IMR-90 (cell line): ENCODE results near the gene ANKUB1. TPM values are rescaled to one million over a fixed set of nuclear protein-coding genes. Genes with fewer than 3 reads are reported as not detected.

ENCODE experiments used
- MXI1 ChIP-seq: IDR thresholded peaks from 2 replicates; pipeline ENCODE4 v1.6.1; 2012; ENCODE audit warnings: low read depth, mild to moderate bottlenecking, low read length, moderate library complexity, borderline replicate concordance
- microRNA-seq, 2 experiments: library from miRNA; stranded (forward) in 1 of 2; unstranded in 1 of 2; fragments of 10-50 nt in 1 of 2; fragments of <30 nt in 1 of 2; gene quantifications in 1 of 2; microRNA quantifications in 1 of 2; one replicate each; pipeline versions ENCODE3 to v1.1.0; 2013 to 2020; ENCODE audit not compliant: insufficient read depth in 1 of 2, insufficient read length in 1 of 2, unreplicated experiment in 1 of 2
- polyA plus RNA-seq, 3 experiments: library from polyadenylated mRNA; depleted of rRNA; stranded (reverse); fragments of >200 nt; gene quantifications; 2 replicates each; pipeline ENCODE4 v1.2.3, GENCODE V29; 2012; ENCODE audit warnings: low replicate concordance in 1 of 3
- small RNA-seq, 5 experiments: library from RNA; depleted of rRNA; stranded (forward); fragments of <200 nt; gene quantifications; one replicate each; pipeline ENCODE3, GENCODE V24; 2012
- total RNA-seq: library from RNA; depleted of rRNA; stranded (reverse); fragments of >200 nt; gene quantifications from 2 replicates; pipeline ENCODE4 v1.2.3, GENCODE V29; 2012; rRNA removed

Gene ANKUB1
- total and polyA plus RNA-seq, 2 of the 4 experiments (the other 2 are of a cell fraction) = not detected

DNA sequence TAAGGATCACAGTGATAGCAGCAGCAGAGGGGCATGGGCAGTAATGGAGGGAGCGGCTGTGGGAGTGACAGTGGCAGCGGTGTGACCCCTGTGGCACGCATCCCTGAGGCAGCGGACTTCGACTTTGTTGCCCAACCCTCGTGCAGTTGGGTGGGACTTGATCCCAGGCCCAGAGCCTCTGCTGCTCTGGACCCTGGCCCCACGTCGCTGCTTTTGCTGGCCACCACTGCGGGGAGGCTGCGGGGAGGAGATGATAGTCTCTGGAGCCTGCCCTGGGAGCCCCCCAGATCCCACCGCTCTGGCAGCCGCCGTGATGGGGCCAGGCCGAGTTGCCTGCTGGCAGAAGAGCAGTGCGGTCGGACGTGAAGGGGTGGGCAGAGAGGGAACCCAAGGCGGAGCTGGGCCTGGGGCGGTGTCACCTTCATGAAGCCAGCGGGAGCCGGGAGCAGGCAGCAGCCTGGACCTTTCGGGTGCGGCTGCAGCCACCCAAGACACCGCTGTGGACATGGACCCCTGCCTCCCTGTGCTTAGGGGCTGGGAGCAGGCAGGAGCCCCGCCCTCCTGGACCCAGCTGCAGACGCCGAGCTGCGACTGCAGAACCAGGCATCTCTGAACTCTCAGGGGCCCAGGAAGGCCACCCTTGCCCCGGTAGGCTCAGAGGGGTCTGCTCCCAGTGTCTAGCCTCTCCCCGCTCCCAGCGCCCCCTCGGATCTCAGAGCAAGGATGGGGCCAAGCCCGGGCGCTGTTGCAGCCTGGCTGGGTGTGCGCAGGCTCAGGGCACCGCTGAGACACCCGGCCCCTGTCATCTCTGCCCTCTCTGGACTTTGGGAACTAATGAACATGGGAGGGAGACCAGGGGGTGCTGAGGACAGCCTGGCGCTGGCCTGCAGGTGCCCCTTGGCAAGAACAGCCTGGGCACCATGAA lies 78.4 kb downstream of the ANKUB1 start (continued):
- no peak for TF ChIP-seq MXI1

Small RNA genes within 50 kb of the gene (microRNA-seq; reads per million reads assigned to microRNA genes)
- gene RNU6-507P (ENCODE audit: insufficient read depth, insufficient read length) = not detected

Small RNA genes within 50 kb of the gene (small RNA-seq; reads per million reads assigned to genes)
- 0 reads per million in 5 experiments for gene RNU6-507P

Other genes with a start within 250 kb of the ANKUB1 start
- gene WWTR1, start 134.5 kb downstream of the ANKUB1 start, total RNA-seq = 30.3 and 38.9 TPM in 2 replicates
- gene WWTR1, start 134.5 kb downstream of the ANKUB1 start, polyA plus RNA-seq (2012; rRNA removed) = 65.3 and 66.9 TPM in 2 replicates
- gene COMMD2, start 40.1 kb downstream of the ANKUB1 start, total RNA-seq = 31.9 and 46.1 TPM in 2 replicates
- 23.6 and 25.9 TPM in 2 replicates for gene COMMD2, start 40.1 kb downstream of the ANKUB1 start, polyA plus RNA-seq (2012; rRNA removed)
- 29.8 and 39.2 TPM in 2 replicates for gene RNF13, start 20.7 kb upstream of the ANKUB1 start, total RNA-seq
- gene RNF13, start 20.7 kb upstream of the ANKUB1 start, polyA plus RNA-seq (2012; rRNA removed) = 9.3 and 12.8 TPM in 2 replicates
- gene PFN2, start 178.3 kb upstream of the ANKUB1 start, total RNA-seq = 256 and 342 TPM in 2 replicates
- gene PFN2, start 178.3 kb upstream of the ANKUB1 start, polyA plus RNA-seq (2012; rRNA removed) = 351 and 444 TPM in 2 replicates